Stomach (tissue), 4 donors: ENCODE data around the gene SCGB1C2.
"Not testable (repeated sequence)": the region's sequence is repeated elsewhere in the genome, so short reads cannot be mapped to it uniquely, and the experiment has no call there.

Source experiments
- POLR2A ChIP-seq, 4 donors: fragments of 450-650 bp; IDR thresholded peaks; one replicate each; pipeline ENCODE4 v1.6.1; 2016; ENCODE audit warnings: antibody characterized with exemption in 4 of 4, control low read depth in 2 of 4, mild to moderate bottlenecking in 1 of 4, moderate library complexity in 1 of 4
- TF ChIP-seq, protein P1 (sequence below), 7 experiments: fragments of 450-650 bp in 4 of 7; fragments of 200-600 bp in 3 of 7; sonication (generic) in 3 of 7; IDR thresholded peaks; one replicate each; pipeline ENCODE4 v1.5.1; 2016 to 2019; ENCODE audit warnings: antibody characterized with exemption in 7 of 7, control low read depth in 2 of 7, mild to moderate bottlenecking in 1 of 7

GRCh38 chr17:137166-137807 lies at the start of gene SCGB1C2:
- TF ChIP-seq, protein P1, sequence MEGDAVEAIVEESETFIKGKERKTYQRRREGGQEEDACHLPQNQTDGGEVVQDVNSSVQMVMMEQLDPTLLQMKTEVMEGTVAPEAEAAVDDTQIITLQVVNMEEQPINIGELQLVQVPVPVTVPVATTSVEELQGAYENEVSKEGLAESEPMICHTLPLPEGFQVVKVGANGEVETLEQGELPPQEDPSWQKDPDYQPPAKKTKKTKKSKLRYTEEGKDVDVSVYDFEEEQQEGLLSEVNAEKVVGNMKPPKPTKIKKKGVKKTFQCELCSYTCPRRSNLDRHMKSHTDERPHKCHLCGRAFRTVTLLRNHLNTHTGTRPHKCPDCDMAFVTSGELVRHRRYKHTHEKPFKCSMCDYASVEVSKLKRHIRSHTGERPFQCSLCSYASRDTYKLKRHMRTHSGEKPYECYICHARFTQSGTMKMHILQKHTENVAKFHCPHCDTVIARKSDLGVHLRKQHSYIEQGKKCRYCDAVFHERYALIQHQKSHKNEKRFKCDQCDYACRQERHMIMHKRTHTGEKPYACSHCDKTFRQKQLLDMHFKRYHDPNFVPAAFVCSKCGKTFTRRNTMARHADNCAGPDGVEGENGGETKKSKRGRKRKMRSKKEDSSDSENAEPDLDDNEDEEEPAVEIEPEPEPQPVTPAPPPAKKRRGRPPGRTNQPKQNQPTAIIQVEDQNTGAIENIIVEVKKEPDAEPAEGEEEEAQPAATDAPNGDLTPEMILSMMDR (IDR thresholded peaks at IDR 0.05), result not testable (repeated sequence)
- TF ChIP-seq POLR2A (IDR thresholded peaks at IDR 0.05), result not testable (repeated sequence)
